ENCODE results near the gene KRTAP9-7. TPM values are rescaled to one million over a fixed set of nuclear protein-coding genes. Genes with fewer than 3 reads are reported as not detected.

Gene KRTAP9-7
- total and polyA plus RNA-seq, 2 experiments from 2014 or later = not detected

DNA sequence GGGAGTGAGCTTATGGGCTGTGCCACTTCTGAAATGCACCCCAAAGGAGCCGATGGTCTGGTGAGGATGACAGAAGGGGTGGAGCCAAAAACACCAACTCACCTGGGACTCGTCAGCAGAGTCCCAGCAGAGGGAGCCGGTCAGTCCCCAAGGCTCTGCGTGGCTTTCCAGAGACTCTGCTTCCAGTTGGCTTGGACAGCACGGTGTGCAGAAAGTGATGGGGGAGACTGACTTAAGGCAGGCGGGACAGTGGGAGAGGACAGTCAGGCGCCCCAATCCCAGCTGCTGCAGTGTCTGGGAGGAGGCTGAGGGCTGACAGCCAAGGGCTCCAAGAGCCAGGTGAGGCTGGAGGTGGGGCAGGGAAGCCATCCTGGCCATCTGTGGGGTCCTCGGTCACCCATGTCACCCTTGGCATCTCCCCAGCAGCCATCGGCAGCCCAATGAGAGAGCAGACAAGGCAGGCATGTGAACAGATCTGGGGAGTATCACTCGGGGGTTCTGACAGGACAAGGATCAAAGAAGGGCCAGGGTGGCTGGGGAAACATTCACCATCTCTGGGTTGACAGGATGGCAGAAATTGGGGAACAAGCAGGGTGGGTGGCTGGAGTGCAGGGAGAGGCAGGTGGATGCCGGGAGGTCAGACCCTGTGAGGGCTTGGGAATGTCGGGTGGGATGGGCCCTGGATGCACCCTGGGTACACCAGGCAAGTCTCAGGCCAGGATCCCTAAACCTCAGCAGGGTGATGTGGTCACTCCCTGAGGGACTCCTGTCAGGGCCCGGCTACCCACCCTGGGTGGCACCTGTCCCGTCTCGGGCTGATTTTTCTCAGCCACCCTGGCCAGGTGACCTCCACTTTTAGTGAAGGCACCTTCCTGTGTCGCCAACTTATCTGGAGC is 48.9 kb downstream of the KRTAP9-7 start:
- H3K9me3 Mint-ChIP-seq = peaks cover 8% of the 10 kb centered on the region; the same call in 1 of the 3 replicates
- H3K4me1 Mint-ChIP-seq = no peaks in the 10 kb centered on the region; the same call in 2 of the 3 replicates
- H3K27me3 Mint-ChIP-seq (ENCODE audit: insufficient read depth, low read depth, poor library complexity) = peaks cover 9% of the 10 kb centered on the region
- TF ChIP-seq CREB1 (CRISPR knock-in tag; IDR thresholded peaks at IDR 0.05; ENCODE audit: low read depth) = 0 out of 2 replicates have a peak, but pooled peaks have one; percentile 20
- TF ChIP-seq, protein P1, sequence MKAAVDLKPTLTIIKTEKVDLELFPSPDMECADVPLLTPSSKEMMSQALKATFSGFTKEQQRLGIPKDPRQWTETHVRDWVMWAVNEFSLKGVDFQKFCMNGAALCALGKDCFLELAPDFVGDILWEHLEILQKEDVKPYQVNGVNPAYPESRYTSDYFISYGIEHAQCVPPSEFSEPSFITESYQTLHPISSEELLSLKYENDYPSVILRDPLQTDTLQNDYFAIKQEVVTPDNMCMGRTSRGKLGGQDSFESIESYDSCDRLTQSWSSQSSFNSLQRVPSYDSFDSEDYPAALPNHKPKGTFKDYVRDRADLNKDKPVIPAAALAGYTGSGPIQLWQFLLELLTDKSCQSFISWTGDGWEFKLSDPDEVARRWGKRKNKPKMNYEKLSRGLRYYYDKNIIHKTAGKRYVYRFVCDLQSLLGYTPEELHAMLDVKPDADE (IDR thresholded peaks at IDR 0.05) = no peak
- TF ChIP-seq, protein P2, sequence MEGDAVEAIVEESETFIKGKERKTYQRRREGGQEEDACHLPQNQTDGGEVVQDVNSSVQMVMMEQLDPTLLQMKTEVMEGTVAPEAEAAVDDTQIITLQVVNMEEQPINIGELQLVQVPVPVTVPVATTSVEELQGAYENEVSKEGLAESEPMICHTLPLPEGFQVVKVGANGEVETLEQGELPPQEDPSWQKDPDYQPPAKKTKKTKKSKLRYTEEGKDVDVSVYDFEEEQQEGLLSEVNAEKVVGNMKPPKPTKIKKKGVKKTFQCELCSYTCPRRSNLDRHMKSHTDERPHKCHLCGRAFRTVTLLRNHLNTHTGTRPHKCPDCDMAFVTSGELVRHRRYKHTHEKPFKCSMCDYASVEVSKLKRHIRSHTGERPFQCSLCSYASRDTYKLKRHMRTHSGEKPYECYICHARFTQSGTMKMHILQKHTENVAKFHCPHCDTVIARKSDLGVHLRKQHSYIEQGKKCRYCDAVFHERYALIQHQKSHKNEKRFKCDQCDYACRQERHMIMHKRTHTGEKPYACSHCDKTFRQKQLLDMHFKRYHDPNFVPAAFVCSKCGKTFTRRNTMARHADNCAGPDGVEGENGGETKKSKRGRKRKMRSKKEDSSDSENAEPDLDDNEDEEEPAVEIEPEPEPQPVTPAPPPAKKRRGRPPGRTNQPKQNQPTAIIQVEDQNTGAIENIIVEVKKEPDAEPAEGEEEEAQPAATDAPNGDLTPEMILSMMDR (conservative IDR thresholded peaks at IDR 0.05; ENCODE audit: low read depth in 2 of 2) = peak; percentile 52 to 77
- H3K27ac Mint-ChIP-seq = no peak overlapping the region
- H3K79me2 ChIP-seq (replicated peaks; ENCODE audit: insufficient read depth) = no peaks in the 10 kb centered on the region
- H3K27me3 ChIP-seq (ENCODE audit: insufficient read depth) = no peaks in the 10 kb centered on the region
- H4K20me1 ChIP-seq (replicated peaks; ENCODE audit: insufficient read depth) = no peaks in the 10 kb centered on the region
- peak overlapping the region; percentile 47; the same call in 1 of the 2 replicates for H2AFZ ChIP-seq
- H3K27ac ChIP-seq (ENCODE audit: low read depth) = no peak overlapping the region
- H3K4me3 Mint-ChIP-seq = no peak overlapping the region
- H3K36me3 ChIP-seq (ENCODE audit: insufficient read depth) = no peaks in the 10 kb centered on the region
- no peaks in the 10 kb centered on the region for H3K9me2 ChIP-seq (ENCODE audit: insufficient read depth)
- H3K4me2 ChIP-seq = no peak overlapping the region
- no peaks in the 10 kb centered on the region for H3F3A ChIP-seq (replicated peaks; ENCODE audit: low read depth)
- no peaks in the 10 kb centered on the region for H3K4me1 ChIP-seq (ENCODE audit: insufficient read depth)
- H3K36me3 Mint-ChIP-seq (ENCODE audit: low read depth) = peaks cover 6% of the 10 kb centered on the region; the same call in 1 of the 3 replicates
- H3K4me3 ChIP-seq = no peak overlapping the region
- DNase-seq (ENCODE audit: low spot score) = peak; percentile 79
- peak; percentile 93 for ATAC-seq

- no peak overlapping the region for H3K27ac ChIP-seq (ENCODE audit: low read depth)
- H3K27me3 ChIP-seq (ENCODE audit: insufficient read depth) = no peaks in the 10 kb centered on the region
- no peak overlapping the region for H3K4me2 ChIP-seq
- Mint-ChIP-seq H3K9me3 (peaks cover 1% of the 10 kb centered on the region; the same call in 1 of the 3 replicates), H3K27me3 (ENCODE audit: insufficient read depth, low read depth, poor library complexity) (peaks cover 11% of the 10 kb centered on the region), H3K27ac (no peak overlapping the region), H3K4me1 (no peaks in the 10 kb centered on the region; the same call in 2 of the 3 replicates), H3K36me3 (ENCODE audit: low read depth) (no peaks in the 10 kb centered on the region), H3K4me3 (no peak overlapping the region)
- no peaks in the 10 kb centered on the region for H3K36me3 ChIP-seq (ENCODE audit: insufficient read depth)
- no peaks in the 10 kb centered on the region for H3F3A ChIP-seq (replicated peaks; ENCODE audit: low read depth)
- no peak overlapping the region for H2AFZ ChIP-seq
- no peaks in the 10 kb centered on the region for H3K4me1 ChIP-seq (ENCODE audit: insufficient read depth)
- no peaks in the 10 kb centered on the region for H3K9me2 ChIP-seq (ENCODE audit: insufficient read depth)
- ATAC-seq = no peak
- no peaks in the 10 kb centered on the region for H4K20me1 ChIP-seq (replicated peaks; ENCODE audit: insufficient read depth)
- no peak overlapping the region for H3K4me3 ChIP-seq
- DNase-seq (ENCODE audit: low spot score) = no peak
- no peaks in the 10 kb centered on the region for H3K79me2 ChIP-seq (replicated peaks; ENCODE audit: insufficient read depth)
- TF ChIP-seq ZNF331 (CRISPR knock-in tag; IDR thresholded peaks at IDR 0.05; ENCODE audit: low read depth) = no peak
- no peak for TF ChIP-seq ZNF114 (CRISPR knock-in tag; IDR thresholded peaks at IDR 0.05)
- TF ChIP-seq EZH2phosphoT487 (IDR thresholded peaks at IDR 0.05; ENCODE audit: unreplicated experiment) = no peak
- TF ChIP-seq NANOG (IDR thresholded peaks at IDR 0.05; ENCODE audit: borderline replicate concordance) = no peak
- TF ChIP-seq, protein P2 (conservative IDR thresholded peaks at IDR 0.05; ENCODE audit: low read depth in 2 of 2) = no peak
- TF ChIP-seq, protein P1 (IDR thresholded peaks at IDR 0.05) = no peak
- no peak for TF ChIP-seq EZH2 (IDR thresholded peaks at IDR 0.05; ENCODE audit: low read depth, unreplicated experiment)
- no peak for TF ChIP-seq STAT1 (IDR thresholded peaks at IDR 0.05; ENCODE audit: unreplicated experiment)
- TF ChIP-seq CREB1 (CRISPR knock-in tag; IDR thresholded peaks at IDR 0.05; ENCODE audit: low read depth) = no peak
- TF ChIP-seq JUNB (IDR thresholded peaks at IDR 0.05; ENCODE audit: unreplicated experiment) = no peak
Observed at GRCh38 chr17:41325126-41325525, 49.6 kb downstream of the KRTAP9-7 start.

All from GM23338 (cell line).